Testis (tissue), 3 donors: ENCODE data around the gene HOXC12. TPM values are rescaled to one million over a fixed set of nuclear protein-coding genes. Genes with fewer than 3 reads are reported as not detected.
A peak's percentile ranks its signal among the peaks of the same experiment; 100 is the strongest.

Source experiments
- DNase-seq: peaks from one replicate; pipeline ENCODE4 v3.0.0-alpha.2; 2019
- H3K27ac ChIP-seq, 2 donors: fragments of 200-600 bp; sonication (generic); one replicate each; pipeline ENCODE4 v1.5.1; 2019
- H3K27me3 ChIP-seq: fragments of 200-600 bp; sonication (generic); one replicate; pipeline ENCODE4 v1.5.1; 2019
- H3K36me3 ChIP-seq: fragments of 200-600 bp; sonication (generic); one replicate; pipeline ENCODE4 v1.5.1; 2017; ENCODE audit warnings: low read depth; ENCODE audit errors: missing control alignments
- H3K4me1 ChIP-seq: fragments of 200-600 bp; sonication (generic); one replicate; pipeline ENCODE4 v1.5.1; 2019
- H3K4me3 ChIP-seq, 2 donors: fragments of 200-600 bp; sonication (generic); one replicate each; pipeline ENCODE4 v1.5.1; 2017 to 2019
- H3K9me3 ChIP-seq: fragments of 200-600 bp; sonication (generic); one replicate; pipeline ENCODE4 v1.5.1; 2017
- POLR2A ChIP-seq: fragments of 450-650 bp; IDR thresholded peaks from one replicate; pipeline ENCODE4 v1.6.1; 2017; ENCODE audit warnings: antibody characterized with exemption, mild to moderate bottlenecking, moderate library complexity
- WGBS, 2 donors: methylation state at CpG; one replicate each; pipeline ENCODE4 v1.1.5; 2018; 5-methylcytosine and 5-hydroxymethylcytosine counted together
- intact Hi-C: fragments of 100-400 bp; cut with DNase I; formaldehyde crosslinking; loops from one replicate; pipeline ENCODE4 v1.15.1; 2023; ENCODE audit warnings: low total_unique reads
- polyA plus RNA-seq: library from polyadenylated mRNA; stranded (reverse); fragments of 350-450 nt; fragmentation: Illumina TruSeq; extraction: RNeasy Lipid Tissue Mini Kit (QIAGEN cat#74804); gene quantifications from one replicate; pipeline ENCODE4 v1.2.3, GENCODE V29; 2014; ENCODE audit warnings: low read depth, low replicate concordance; ENCODE audit not compliant: insufficient read depth
- total RNA-seq, 2 donors: library from RNA; depleted of rRNA; stranded (reverse); fragments of >200 nt; gene quantifications; one replicate each; pipeline ENCODE4 v1.2.3, GENCODE V29; 2016
- TF ChIP-seq, protein P1 (sequence below), 3 experiments: fragments of 450-650 bp in 2 of 3; fragments of 200-600 bp in 1 of 3; sonication (generic) in 1 of 3; IDR thresholded peaks; one replicate each; pipeline ENCODE4 v1.5.1; 2016 to 2019; ENCODE audit warnings: antibody characterized with exemption in 3 of 3, mild to moderate bottlenecking in 2 of 3, moderate library complexity in 1 of 3

HOXC12 gene
- total and polyA plus RNA-seq, 3 donors from 2014 or later, result 0.06 TPM; not detected in 2

DNA sequence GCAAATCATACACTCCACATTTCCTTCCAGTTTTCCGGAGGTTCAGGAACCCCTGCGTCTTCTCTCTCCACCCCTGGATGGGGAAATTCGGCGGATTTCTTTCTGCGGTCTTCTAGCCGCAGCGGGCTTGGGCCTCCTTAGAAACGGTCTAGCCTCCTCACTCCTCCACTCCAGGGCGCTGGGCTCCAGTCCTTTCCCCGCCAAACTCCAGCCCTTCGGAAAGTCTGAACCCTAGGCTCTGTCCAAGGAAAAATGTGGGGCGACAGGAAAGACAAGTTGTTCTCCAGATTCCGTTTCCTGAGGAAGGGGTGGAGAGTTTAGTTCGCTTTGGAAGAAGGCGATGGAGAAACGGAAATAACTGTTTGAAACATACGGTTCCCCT is 28.9 kb downstream of the HOXC12 start:
- intact Hi-C loops, result loop anchor here (10.0 kb wide), 1 partner anchor 209 kb away; no protein-coding TSS in a partner anchor
- 32 to 34% methylated on average over 17 of the region's 17 CpGs for WGBS, 2 donors
- TF ChIP-seq, protein P1, sequence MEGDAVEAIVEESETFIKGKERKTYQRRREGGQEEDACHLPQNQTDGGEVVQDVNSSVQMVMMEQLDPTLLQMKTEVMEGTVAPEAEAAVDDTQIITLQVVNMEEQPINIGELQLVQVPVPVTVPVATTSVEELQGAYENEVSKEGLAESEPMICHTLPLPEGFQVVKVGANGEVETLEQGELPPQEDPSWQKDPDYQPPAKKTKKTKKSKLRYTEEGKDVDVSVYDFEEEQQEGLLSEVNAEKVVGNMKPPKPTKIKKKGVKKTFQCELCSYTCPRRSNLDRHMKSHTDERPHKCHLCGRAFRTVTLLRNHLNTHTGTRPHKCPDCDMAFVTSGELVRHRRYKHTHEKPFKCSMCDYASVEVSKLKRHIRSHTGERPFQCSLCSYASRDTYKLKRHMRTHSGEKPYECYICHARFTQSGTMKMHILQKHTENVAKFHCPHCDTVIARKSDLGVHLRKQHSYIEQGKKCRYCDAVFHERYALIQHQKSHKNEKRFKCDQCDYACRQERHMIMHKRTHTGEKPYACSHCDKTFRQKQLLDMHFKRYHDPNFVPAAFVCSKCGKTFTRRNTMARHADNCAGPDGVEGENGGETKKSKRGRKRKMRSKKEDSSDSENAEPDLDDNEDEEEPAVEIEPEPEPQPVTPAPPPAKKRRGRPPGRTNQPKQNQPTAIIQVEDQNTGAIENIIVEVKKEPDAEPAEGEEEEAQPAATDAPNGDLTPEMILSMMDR (IDR thresholded peaks at IDR 0.05), result no peak
- TF ChIP-seq POLR2A, result no peak
- no peaks in the 10 kb centered on the region for H3K9me3 ChIP-seq
- DNase-seq, result no peak
- H3K36me3 ChIP-seq, result no peaks in the 10 kb centered on the region
- H3K4me1 ChIP-seq, result peaks cover 19% of the 10 kb centered on the region
- no peak overlapping the region for H3K4me3 ChIP-seq
- no peaks in the 10 kb centered on the region for H3K27me3 ChIP-seq
- no peak overlapping the region for H3K27ac ChIP-seq

DNA sequence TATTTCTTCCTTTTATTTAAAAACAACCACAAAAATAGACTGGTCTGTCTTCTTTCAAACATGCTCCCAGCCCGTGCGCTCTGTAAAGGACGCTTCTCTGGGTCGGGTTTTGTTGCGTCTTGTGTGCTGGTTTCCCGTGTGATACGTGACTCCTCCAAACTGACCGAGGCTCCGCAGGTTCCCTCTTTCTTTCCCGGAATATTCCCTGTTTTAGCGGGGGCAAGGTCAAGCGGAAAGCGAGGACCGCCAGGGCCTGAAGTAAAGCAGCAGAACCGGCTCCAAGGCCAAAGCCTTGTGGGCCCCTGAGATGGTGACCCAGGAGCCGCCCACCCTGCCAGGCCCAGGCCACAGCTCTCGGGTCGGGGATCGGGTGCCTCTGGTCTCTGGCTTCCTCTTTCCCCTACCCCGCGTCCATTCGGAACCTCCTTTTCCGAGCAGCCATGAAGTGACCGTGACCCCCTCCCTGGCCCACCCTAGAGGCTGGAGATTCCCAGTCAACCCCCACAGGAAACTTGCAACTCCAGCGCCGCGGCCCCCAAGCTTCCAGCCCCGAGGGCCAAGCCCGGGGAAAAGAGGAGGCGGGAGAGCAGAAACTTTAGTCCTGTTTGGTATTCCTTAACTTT is 29.4 kb downstream of the HOXC12 start:
- Histone ChIP-seq H3K4me3 (no peak overlapping the region), H3K9me3 (no peaks in the 10 kb centered on the region), H3K27me3 (no peaks in the 10 kb centered on the region), H3K4me1 (peaks cover 19% of the 10 kb centered on the region), H3K36me3 (no peaks in the 10 kb centered on the region), H3K27ac (no peak overlapping the region)
- 9 to 19% methylated on average over 25 to 30 of the region's 30 CpGs for WGBS, 2 donors
- intact Hi-C loops, result loop anchor here (10.0 kb wide), 1 partner anchor 209 kb away; no protein-coding TSS in a partner anchor
- no peak for DNase-seq
- TF ChIP-seq, protein P1 (IDR thresholded peaks at IDR 0.05), result no peak
- no peak for TF ChIP-seq POLR2A

DNA sequence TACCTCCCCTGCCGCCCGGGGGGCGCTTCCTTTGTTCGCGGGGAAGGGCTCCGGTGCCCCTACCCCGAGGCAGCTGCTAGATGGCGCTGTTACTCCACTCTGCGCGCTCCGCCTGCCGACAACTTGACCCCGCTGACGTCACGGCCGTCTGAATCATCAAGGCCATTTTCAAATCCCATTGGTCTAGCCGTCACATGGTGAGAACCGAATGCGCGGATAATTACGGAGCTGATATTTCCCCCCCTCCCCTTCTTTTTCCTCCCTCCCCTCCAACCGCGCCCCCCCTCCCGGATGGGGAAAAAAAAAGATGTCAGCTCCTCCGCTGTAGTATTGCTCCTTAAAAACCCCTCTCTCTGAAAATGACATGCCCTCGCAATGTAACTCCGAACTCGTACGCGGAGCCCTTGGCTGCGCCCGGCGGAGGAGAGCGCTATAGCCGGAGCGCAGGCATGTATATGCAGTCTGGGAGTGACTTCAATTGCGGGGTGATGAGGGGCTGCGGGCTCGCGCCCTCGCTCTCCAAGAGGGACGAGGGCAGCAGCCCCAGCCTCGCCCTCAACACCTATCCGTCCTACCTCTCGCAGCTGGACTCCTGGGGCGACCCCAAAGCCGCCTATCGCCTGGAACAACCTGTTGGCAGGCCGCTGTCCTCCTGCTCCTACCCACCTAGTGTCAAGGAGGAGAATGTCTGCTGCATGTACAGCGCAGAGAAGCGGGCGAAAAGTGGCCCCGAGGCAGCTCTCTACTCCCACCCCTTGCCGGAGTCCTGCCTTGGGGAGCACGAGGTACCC is 30.4 kb downstream of the HOXC12 start, which contains the start of gene HOXC10:
Gene HOXC10, plus strand, starts transcription at position 246 of the 791 bp plus-strand sequence. Its CDS starts 114 bp downstream, at position 360.
- peaks cover 19% of the 10 kb centered on the region for H3K4me1 ChIP-seq
- TF ChIP-seq, protein P1 (IDR thresholded peaks at IDR 0.05), result peak; percentile 39 to 91 (median 80)
- TF ChIP-seq POLR2A, result no peak
- H3K9me3 ChIP-seq, result no peaks in the 10 kb centered on the region
- peak; percentile 97 for DNase-seq
- no peak within 1 kb of the TSS for H3K27ac ChIP-seq
- H3K4me3 ChIP-seq, result peak within 1 kb of the TSS; percentile 39 to 61
- no peaks in the 10 kb centered on the region for H3K27me3 ChIP-seq
- intact Hi-C loops, result loop anchor here (5.0 to 10.0 kb wide), 2 partner anchors 210 to 217 kb away; no protein-coding TSS in a partner anchor
- WGBS, 2 donors, result 3% methylated on average over 44 to 55 of the region's 55 CpGs
- H3K36me3 ChIP-seq, result no peaks in the 10 kb centered on the region

DNA sequence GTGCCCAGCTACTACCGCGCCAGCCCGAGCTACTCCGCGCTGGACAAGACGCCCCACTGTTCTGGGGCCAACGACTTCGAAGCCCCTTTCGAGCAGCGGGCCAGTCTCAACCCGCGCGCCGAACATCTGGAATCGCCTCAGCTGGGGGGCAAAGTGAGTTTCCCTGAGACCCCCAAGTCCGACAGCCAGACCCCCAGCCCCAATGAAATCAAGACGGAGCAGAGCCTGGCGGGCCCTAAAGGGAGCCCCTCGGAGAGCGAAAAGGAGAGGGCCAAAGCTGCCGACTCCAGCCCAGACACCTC is 30.9 kb downstream of the HOXC12 start:
- intact Hi-C loops, result loop anchor here (5.0 to 10.0 kb wide), 2 partner anchors 211 to 217 kb away; no protein-coding TSS in a partner anchor
- Histone ChIP-seq H3K4me3 (peak overlapping the region; percentile 39 to 61), H3K4me1 (peaks cover 19% of the 10 kb centered on the region), H3K27ac (no peak overlapping the region), H3K27me3 (no peaks in the 10 kb centered on the region), H3K36me3 (no peaks in the 10 kb centered on the region), H3K9me3 (no peaks in the 10 kb centered on the region)
- no peak for TF ChIP-seq POLR2A
- TF ChIP-seq, protein P1 (IDR thresholded peaks at IDR 0.05), result no peak
- no peak for DNase-seq
- 0 to 5% methylated on average over 3 to 21 of the region's 21 CpGs for WGBS, 2 donors
